Trophoblast cell (in vitro differentiated cells and primary cell): ENCODE measurements around the gene VASH1.

Experiments used
- DNase-seq, 2 donors: peaks; one replicate each; pipeline ENCODE4 v3.0.0-alpha.2; 2016
- H2AFZ ChIP-seq: 2 replicates; pipeline ENCODE4 v1.6.1; 2013; ENCODE audit warnings: low read length, moderate library complexity, mild to moderate bottlenecking; ENCODE audit not compliant: insufficient read depth, poor library complexity
- H2AK5ac ChIP-seq: 2 replicates; pipeline ENCODE4 v1.6.1; 2013; ENCODE audit warnings: mild to moderate bottlenecking, low read length
- H2BK120ac ChIP-seq: 2 replicates; pipeline ENCODE4 v1.6.1; 2013; ENCODE audit warnings: low read length, mild to moderate bottlenecking, moderate library complexity; ENCODE audit not compliant: insufficient read depth, poor library complexity
- H2BK12ac ChIP-seq: 2 replicates; pipeline ENCODE4 v1.6.1; 2013; ENCODE audit warnings: mild to moderate bottlenecking, low read length, moderate library complexity
- H2BK5ac ChIP-seq: 2 replicates; pipeline ENCODE4 v1.6.1; 2013; ENCODE audit warnings: low read length, low read depth, moderate library complexity, mild to moderate bottlenecking; ENCODE audit not compliant: poor library complexity
- H3K14ac ChIP-seq: 2 replicates; pipeline ENCODE4 v1.6.1; 2013; ENCODE audit warnings: mild to moderate bottlenecking, low read length
- H3K18ac ChIP-seq: 2 replicates; pipeline ENCODE4 v1.6.1; 2013; ENCODE audit warnings: mild to moderate bottlenecking, low read length
- H3K23ac ChIP-seq: 2 replicates; pipeline ENCODE4 v1.6.1; 2013; ENCODE audit warnings: low read length
- H3K27ac ChIP-seq: 2 replicates; pipeline ENCODE4 v1.5.1; 2013; ENCODE audit warnings: low read depth, mild to moderate bottlenecking, inconsistent platforms, low read length, moderate library complexity
- H3K27me3 ChIP-seq: 2 replicates; pipeline ENCODE4 v1.6.1; 2013; ENCODE audit warnings: inconsistent platforms, mild to moderate bottlenecking, low read length, moderate library complexity; ENCODE audit not compliant: insufficient read depth
- H3K36me3 ChIP-seq, 2 experiments: 1 replicate in 1 of 2; 2 replicates in 1 of 2; pipeline ENCODE4 v1.6.1; 2013; ENCODE audit warnings: low read length in 2 of 2, mild to moderate bottlenecking in 2 of 2, moderate library complexity in 1 of 2; ENCODE audit not compliant: insufficient read depth in 2 of 2, control insufficient read depth in 1 of 2
- H3K4ac ChIP-seq: 2 replicates; pipeline ENCODE4 v1.6.1; 2013; ENCODE audit warnings: low read depth, mild to moderate bottlenecking, low read length, moderate library complexity
- H3K4me1 ChIP-seq, 2 experiments: 1 replicate in 1 of 2; 2 replicates in 1 of 2; pipeline ENCODE4 v1.6.1; 2013; ENCODE audit warnings: low read length in 2 of 2, mild to moderate bottlenecking in 2 of 2, moderate library complexity in 1 of 2; ENCODE audit not compliant: insufficient read depth in 2 of 2, control insufficient read depth in 1 of 2
- H3K4me2 ChIP-seq: 2 replicates; pipeline ENCODE4 v1.6.1; 2013; ENCODE audit warnings: inconsistent platforms, mild to moderate bottlenecking, low read length, moderate library complexity
- H3K4me3 ChIP-seq: 2 replicates; pipeline ENCODE4 v1.5.1; 2013; ENCODE audit warnings: mild to moderate bottlenecking, low read depth, low read length, inconsistent platforms
- H3K79me1 ChIP-seq: one replicate; pipeline ENCODE4 v1.6.1; 2013; ENCODE audit warnings: low read length
- H3K79me2 ChIP-seq: 2 replicates; pipeline ENCODE4 v1.6.1; 2013; ENCODE audit warnings: low read length, mild to moderate bottlenecking; ENCODE audit not compliant: control insufficient read depth, insufficient read depth, poor library complexity
- H3K9ac ChIP-seq: 2 replicates; pipeline ENCODE4 v1.6.1; 2013; ENCODE audit warnings: mild to moderate bottlenecking, low read length
- H3K9me3 ChIP-seq: 2 replicates; pipeline ENCODE4 v1.6.1; 2013; ENCODE audit warnings: low read depth, mild to moderate bottlenecking, control low read depth, inconsistent platforms, low read length; ENCODE audit not compliant: insufficient read depth
- H4K12ac ChIP-seq: 2 replicates; pipeline ENCODE4 v1.6.1; 2013; ENCODE audit warnings: low read depth, mild to moderate bottlenecking, low read length, moderate library complexity
- H4K8ac ChIP-seq: 2 replicates; pipeline ENCODE4 v1.6.1; 2013; ENCODE audit warnings: low read depth, mild to moderate bottlenecking, low read length, moderate library complexity
- H4K91ac ChIP-seq: one replicate; pipeline ENCODE4 v1.6.1; 2013; ENCODE audit warnings: low read depth, mild to moderate bottlenecking, low read length, moderate library complexity
- WGBS: extraction: QIAGEN DNeasy Blood & Tissue Kit; methylation state at CpG from one replicate; pipeline ENCODE4 v1.1.7; 2013; ENCODE audit warnings: missing lambda C conversion rate; ENCODE audit not compliant: insufficient read length, insufficient coverage; ENCODE audit errors: extremely low coverage; 5-methylcytosine and 5-hydroxymethylcytosine counted together

VASH1 gene

DNA sequence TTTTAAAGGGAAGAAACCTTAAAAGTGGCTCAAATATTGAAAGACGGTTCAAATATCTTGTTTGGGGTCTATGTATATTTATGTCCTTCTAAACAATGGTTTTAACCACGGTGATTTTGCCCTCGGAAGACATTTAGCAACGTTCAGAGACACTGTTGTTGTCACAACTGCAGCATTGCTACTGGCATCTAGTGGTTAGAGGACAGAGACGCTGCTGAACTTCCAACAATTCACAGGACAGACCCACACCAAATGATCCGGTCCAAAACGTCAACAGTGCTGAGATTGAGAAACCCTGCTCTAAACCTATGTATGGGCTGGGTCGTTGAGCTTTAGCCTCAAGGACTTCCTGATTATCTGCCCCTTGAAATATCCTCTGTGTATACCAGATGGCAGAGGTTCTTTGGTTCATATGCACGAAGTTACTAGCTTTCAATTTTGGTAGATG lies 49.7 kb downstream of the VASH1 start:
- H3K4me1 ChIP-seq, result peaks cover 0 to 7% of the 10 kb centered on the region in 2 experiments
- no peak overlapping the region for H3K23ac ChIP-seq
- H3K9me3 ChIP-seq, result no peaks in the 10 kb centered on the region
- H3K4me2 ChIP-seq, result peak overlapping the region; percentile 0
- no peak overlapping the region for H4K12ac ChIP-seq
- DNase-seq, result peak; percentile 53 to 59
- H3K9ac ChIP-seq, result no peak overlapping the region
- no CpG with 5 or more reads among the region's 9 CpGs for WGBS
- no peak overlapping the region for H3K27ac ChIP-seq
- no peaks in the 10 kb centered on the region for H3K27me3 ChIP-seq
- H4K91ac ChIP-seq, result no peak overlapping the region
- peaks cover 9% of the 10 kb centered on the region for H3K79me1 ChIP-seq
- no peak overlapping the region for H3K4me3 ChIP-seq
- H3K14ac ChIP-seq, result no peak overlapping the region
- no peak overlapping the region for H2BK5ac ChIP-seq
- peaks cover 9 to 15% of the 10 kb centered on the region in 2 experiments for H3K36me3 ChIP-seq
- H4K8ac ChIP-seq, result no peak overlapping the region
- no peak overlapping the region for H3K4ac ChIP-seq
- no peak overlapping the region for H2AFZ ChIP-seq
- no peak overlapping the region for H2BK120ac ChIP-seq
- no peak overlapping the region for H3K18ac ChIP-seq
- H3K79me2 ChIP-seq, result peaks cover 6% of the 10 kb centered on the region
- H2BK12ac ChIP-seq, result no peak overlapping the region
- H2AK5ac ChIP-seq, result no peak overlapping the region

DNA sequence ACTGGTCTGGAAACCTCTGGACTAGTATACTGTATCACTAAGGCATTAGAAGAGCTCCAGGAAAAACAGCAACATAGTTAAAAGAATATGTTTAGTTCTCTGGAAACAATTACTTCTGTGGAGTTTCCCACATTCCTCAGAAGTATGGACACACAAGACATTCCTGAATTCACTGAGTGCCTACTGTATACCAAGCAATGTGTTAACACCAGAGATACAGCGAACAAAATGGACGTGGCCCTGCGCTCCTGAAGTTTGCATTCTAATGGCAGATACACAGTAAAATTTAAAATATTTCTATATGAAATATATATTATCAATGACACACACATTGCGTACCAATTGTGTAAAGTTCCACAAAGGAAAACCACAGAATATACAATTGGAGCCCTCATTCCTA lies 50.3 kb downstream of the VASH1 start:
- no peak overlapping the region for H4K8ac ChIP-seq
- H3K27me3 ChIP-seq, result no peaks in the 10 kb centered on the region
- no peak overlapping the region for H2BK120ac ChIP-seq
- no peak overlapping the region for H4K91ac ChIP-seq
- H3K4me2 ChIP-seq, result peak overlapping the region; percentile 97
- H3K14ac ChIP-seq, result no peak overlapping the region
- H3K79me1 ChIP-seq, result peaks cover 9% of the 10 kb centered on the region
- no peak overlapping the region for H3K18ac ChIP-seq
- H2AK5ac ChIP-seq, result no peak overlapping the region
- DNase-seq, result peak in 1 of 2 donors; percentile 33
- no peak overlapping the region for H3K9ac ChIP-seq
- no peak overlapping the region for H2AFZ ChIP-seq
- no peaks in the 10 kb centered on the region for H3K9me3 ChIP-seq
- H3K36me3 ChIP-seq, result peaks cover 6 to 10% of the 10 kb centered on the region in 2 experiments
- H3K4me1 ChIP-seq, result peaks cover 0 to 7% of the 10 kb centered on the region in 2 experiments
- H4K12ac ChIP-seq, result no peak overlapping the region
- no peak overlapping the region for H2BK5ac ChIP-seq
- no peak overlapping the region for H3K4me3 ChIP-seq
- no CpG with 5 or more reads among the region's 4 CpGs for WGBS
- H3K4ac ChIP-seq, result no peak overlapping the region
- H3K79me2 ChIP-seq, result peaks cover 6% of the 10 kb centered on the region
- no peak overlapping the region for H2BK12ac ChIP-seq
- H3K27ac ChIP-seq, result no peak overlapping the region
- H3K23ac ChIP-seq, result no peak overlapping the region

GRCh38 chr14:76812093-76812421 lies 50.8 kb downstream of the VASH1 start:
- Histone ChIP-seq H4K12ac (peak overlapping the region; percentile 68), H3K9me3 (no peaks in the 10 kb centered on the region), H3K14ac (peak overlapping the region; percentile 87), H3K79me1 (peaks cover 9% of the 10 kb centered on the region), H4K8ac (peak overlapping the region; percentile 92), H3K4ac (peak overlapping the region; percentile 65), H3K27ac (peak overlapping the region; percentile 79), H2AFZ (peak overlapping the region; percentile 65), H3K36me3 (peaks cover 3 to 7% of the 10 kb centered on the region in 2 experiments), H4K91ac (peak overlapping the region; percentile 70), H3K4me1 (peaks cover 0 to 7% of the 10 kb centered on the region in 2 experiments), H3K23ac (no peak overlapping the region), H3K9ac (peak overlapping the region; percentile 77), H3K18ac (peak overlapping the region; percentile 50), H2AK5ac (no peak overlapping the region), H3K4me3 (peak overlapping the region; percentile 76), H2BK120ac (peak overlapping the region; percentile 84), H3K79me2 (peaks cover 6% of the 10 kb centered on the region), H2BK5ac (peak overlapping the region; percentile 45), H3K27me3 (no peaks in the 10 kb centered on the region), H3K4me2 (peak overlapping the region; percentile 97), H2BK12ac (no peak overlapping the region)
- DNase-seq, result peak in 1 of 2 donors; percentile 42
- WGBS, result no CpG with 5 or more reads among the region's 20 CpGs

GRCh38 chr14:76812422-76813383 lies 51.4 kb downstream of the VASH1 start, which contains the start of gene ANGEL1:
Gene ANGEL1, minus strand, starts transcription at chr14:76812882. Its CDS starts 55 bp downstream, at chr14:76812827.
- peak within 1 kb of the TSS; percentile 70 for H4K91ac ChIP-seq
- H3K27ac ChIP-seq, result peak within 1 kb of the TSS; percentile 79
- peak within 1 kb of the TSS; percentile 87 for H3K14ac ChIP-seq
- peak within 1 kb of the TSS; percentile 77 for H3K9ac ChIP-seq
- peaks cover 3 to 7% of the 10 kb centered on the region in 2 experiments for H3K36me3 ChIP-seq
- peak within 1 kb of the TSS; percentile 84 for H2BK120ac ChIP-seq
- no peak within 1 kb of the TSS for H2AK5ac ChIP-seq
- peak within 1 kb of the TSS; percentile 76 for H3K4me3 ChIP-seq
- H3K4me2 ChIP-seq, result peak within 1 kb of the TSS; percentile 97
- H3K4ac ChIP-seq, result peak within 1 kb of the TSS; percentile 65
- H4K8ac ChIP-seq, result peak within 1 kb of the TSS; percentile 92
- peaks cover 9% of the 10 kb centered on the region for H3K79me1 ChIP-seq
- WGBS, result no CpG with 5 or more reads among the region's 69 CpGs
- peak; percentile 92 to 97 for DNase-seq
- no peaks in the 10 kb centered on the region for H3K9me3 ChIP-seq
- no peak within 1 kb of the TSS for H2BK12ac ChIP-seq
- peaks cover 6% of the 10 kb centered on the region for H3K79me2 ChIP-seq
- peak within 1 kb of the TSS; percentile 87 for H2AFZ ChIP-seq
- no peak within 1 kb of the TSS for H3K23ac ChIP-seq
- peaks cover 0 to 7% of the 10 kb centered on the region in 2 experiments for H3K4me1 ChIP-seq
- H4K12ac ChIP-seq, result peak within 1 kb of the TSS; percentile 82
- H2BK5ac ChIP-seq, result peak within 1 kb of the TSS; percentile 45
- no peaks in the 10 kb centered on the region for H3K27me3 ChIP-seq
- H3K18ac ChIP-seq, result peak within 1 kb of the TSS; percentile 50
